H9 (cell line): Measurements from ENCODE around the gene AMPD2. TPM values are rescaled to one million over a fixed set of nuclear protein-coding genes. Genes with fewer than 3 reads are reported as not detected.

Experiments used
- DNase-seq: peaks from one replicate; pipeline ENCODE4 v3.0.0-alpha.2; 2017
- H2AFZ ChIP-seq: one replicate; pipeline ENCODE4 v1.6.1; 2013; ENCODE audit warnings: mild to moderate bottlenecking, low read length, control low read depth, moderate library complexity
- H2AK5ac ChIP-seq: 2 replicates; pipeline ENCODE4 v1.6.1; 2013; ENCODE audit warnings: low read length, control low read depth, mixed read lengths; ENCODE audit not compliant: insufficient read length
- H2BK120ac ChIP-seq: one replicate; pipeline ENCODE4 v1.6.1; 2013; ENCODE audit warnings: low read depth, mild to moderate bottlenecking, low read length, control low read depth, inconsistent platforms; ENCODE audit not compliant: poor library complexity, severe bottlenecking
- H2BK12ac ChIP-seq: 2 replicates; pipeline ENCODE4 v1.6.1; 2013; ENCODE audit warnings: low read length, control low read depth, mixed read lengths, low read depth; ENCODE audit not compliant: insufficient read length
- H2BK15ac ChIP-seq: 2 replicates; pipeline ENCODE4 v1.6.1; 2013; ENCODE audit warnings: low read depth, low read length, control low read depth
- H2BK20ac ChIP-seq: one replicate; pipeline ENCODE4 v1.6.1; 2013; ENCODE audit warnings: low read depth, mild to moderate bottlenecking, low read length, control low read depth, inconsistent platforms; ENCODE audit not compliant: poor library complexity, severe bottlenecking
- H2BK5ac ChIP-seq: 2 replicates; pipeline ENCODE4 v1.6.1; 2013; ENCODE audit warnings: low read length, control low read depth, mixed read lengths; ENCODE audit not compliant: insufficient read length
- H3K14ac ChIP-seq: 2 replicates; pipeline ENCODE4 v1.6.1; 2013; ENCODE audit warnings: low read length, control low read depth; ENCODE audit not compliant: insufficient read depth
- H3K18ac ChIP-seq: 2 replicates; pipeline ENCODE4 v1.6.1; 2013; ENCODE audit warnings: low read depth, mild to moderate bottlenecking, mixed read lengths, low read length, control low read depth; ENCODE audit not compliant: insufficient read length
- H3K23ac ChIP-seq: 2 replicates; pipeline ENCODE4 v1.6.1; 2013; ENCODE audit warnings: low read length, control low read depth, mixed read lengths, low read depth; ENCODE audit not compliant: insufficient read length
- H3K23me2 ChIP-seq: 2 replicates; pipeline ENCODE4 v1.6.1; 2013; ENCODE audit warnings: low read depth, mild to moderate bottlenecking, mixed read lengths, low read length, control low read depth; ENCODE audit not compliant: insufficient read length, poor library complexity, severe bottlenecking
- H3K27ac ChIP-seq: 2 replicates; pipeline ENCODE4 v1.5.1; 2013; ENCODE audit warnings: low read length, control low read depth, mixed read lengths, low read depth; ENCODE audit not compliant: insufficient read length
- H3K27me3 ChIP-seq: 2 replicates; pipeline ENCODE4 v1.6.1; 2013; ENCODE audit warnings: low read length, control low read depth, inconsistent platforms; ENCODE audit not compliant: insufficient read depth
- H3K4ac ChIP-seq: 2 replicates; pipeline ENCODE4 v1.6.1; 2013; ENCODE audit warnings: low read depth, mild to moderate bottlenecking, control low read depth, inconsistent platforms, low read length, moderate library complexity
- H3K4me1 ChIP-seq: 2 replicates; pipeline ENCODE4 v1.6.1; 2013; ENCODE audit warnings: low read length, control low read depth, inconsistent platforms; ENCODE audit not compliant: insufficient read depth
- H3K4me2 ChIP-seq: 2 replicates; pipeline ENCODE4 v1.6.1; 2013; ENCODE audit warnings: low read length, control low read depth, mixed read lengths; ENCODE audit not compliant: insufficient read length, insufficient read depth
- H3K56ac ChIP-seq: 2 replicates; pipeline ENCODE4 v1.6.1; 2013; ENCODE audit warnings: low read depth, mild to moderate bottlenecking, mixed read lengths, low read length, control low read depth; ENCODE audit not compliant: insufficient read length
- H3K79me1 ChIP-seq: 2 replicates; pipeline ENCODE4 v1.6.1; 2013; ENCODE audit warnings: low read depth, mild to moderate bottlenecking, moderate library complexity, low read length, control low read depth, inconsistent platforms; ENCODE audit not compliant: insufficient read depth, poor library complexity, severe bottlenecking
- H3K79me2 ChIP-seq: 2 replicates; pipeline ENCODE4 v1.6.1; 2013; ENCODE audit warnings: low read length, control low read depth, inconsistent platforms; ENCODE audit not compliant: insufficient read depth
- H3K9ac ChIP-seq: 2 replicates; pipeline ENCODE4 v1.6.1; 2013; ENCODE audit warnings: low read length, control low read depth, mixed read lengths; ENCODE audit not compliant: insufficient read length; ENCODE audit errors: extremely low read depth
- H3K9me3 ChIP-seq: one replicate; pipeline ENCODE4 v1.6.1; 2013; ENCODE audit warnings: low read depth, low read length, inconsistent platforms; ENCODE audit not compliant: control insufficient read depth
- H3T11ph ChIP-seq: one replicate; pipeline ENCODE4 v1.6.1; 2013; ENCODE audit warnings: mild to moderate bottlenecking, low read length, control low read depth, inconsistent platforms
- H4K20me1 ChIP-seq: one replicate; pipeline ENCODE4 v1.6.1; 2013; ENCODE audit not compliant: control insufficient read depth, insufficient read length, insufficient read depth
- H4K5ac ChIP-seq: 2 replicates; pipeline ENCODE4 v1.6.1; 2013; ENCODE audit warnings: low read depth, mild to moderate bottlenecking, mixed read lengths, low read length, control low read depth; ENCODE audit not compliant: insufficient read length
- H4K8ac ChIP-seq: replicated peaks from 2 replicates; pipeline ENCODE4 v1.6.1; 2013; ENCODE audit warnings: low read length, control low read depth, mixed read lengths, low read depth; ENCODE audit not compliant: insufficient read length
- H4K91ac ChIP-seq: 2 replicates; pipeline ENCODE4 v1.6.1; 2013; ENCODE audit warnings: low read depth, mild to moderate bottlenecking, moderate library complexity, mixed read lengths, low read length, control low read depth; ENCODE audit not compliant: insufficient read length
- H3K27ac Mint-ChIP-seq, 3 experiments: 2 replicates in 2 of 3; 3 replicates in 1 of 3; pipeline ENCODE4 v1.8.0; 2020 to 2021; ENCODE audit warnings: mixed read lengths in 3 of 3, mild to moderate bottlenecking in 1 of 3, moderate library complexity in 1 of 3
- H3K27me3 Mint-ChIP-seq: 2 replicates; pipeline ENCODE4 v1.8.0; 2021; ENCODE audit warnings: low read depth, mild to moderate bottlenecking, moderate library complexity, mixed read lengths
- H3K36me3 Mint-ChIP-seq, 3 experiments: 2 replicates in 2 of 3; 3 replicates in 1 of 3; pipeline ENCODE4 v1.8.0; 2020 to 2021; ENCODE audit warnings: low read depth in 3 of 3, mixed read lengths in 3 of 3; ENCODE audit not compliant: insufficient read depth in 1 of 3
- H3K4me1 Mint-ChIP-seq, 2 experiments: 2 replicates each; pipeline ENCODE4 v1.8.0; 2020; ENCODE audit warnings: mixed read lengths in 2 of 2
- H3K4me3 Mint-ChIP-seq, 2 experiments: 2 replicates in 1 of 2; 3 replicates in 1 of 2; pipeline ENCODE4 v1.8.0; 2020 to 2021; ENCODE audit warnings: mild to moderate bottlenecking in 2 of 2, mixed read lengths in 2 of 2, moderate library complexity in 1 of 2
- H3K9me3 Mint-ChIP-seq, 2 experiments: 2 replicates in 1 of 2; 3 replicates in 1 of 2; pipeline ENCODE4 v1.8.0; 2020; ENCODE audit warnings: mild to moderate bottlenecking in 2 of 2, mixed read lengths in 2 of 2, moderate library complexity in 1 of 2
- WGBS: extraction: QIAGEN DNeasy Blood & Tissue Kit; methylation state at CpG from one replicate; pipeline ENCODE4 v1.1.7; 2013; ENCODE audit warnings: missing lambda C conversion rate, low lambda C conversion rate, mixed read lengths; ENCODE audit not compliant: insufficient read length; ENCODE audit errors: extremely low coverage; 5-methylcytosine and 5-hydroxymethylcytosine counted together
- total RNA-seq: library from RNA; stranded (reverse); gene quantifications from 2 replicates; pipeline ENCODE4 v1.2.1, GENCODE V29; 2021
- TF ChIP-seq, protein P1 (sequence below): fragments of 200-600 bp; sonication (generic); conservative IDR thresholded peaks from 3 replicates; pipeline ENCODE4 v1.8.0; 2021; ENCODE audit warnings: antibody characterized with exemption, mild to moderate bottlenecking

Gene AMPD2
- total RNA-seq, 1 experiment from 2014 or later = 65.1 TPM

DNA sequence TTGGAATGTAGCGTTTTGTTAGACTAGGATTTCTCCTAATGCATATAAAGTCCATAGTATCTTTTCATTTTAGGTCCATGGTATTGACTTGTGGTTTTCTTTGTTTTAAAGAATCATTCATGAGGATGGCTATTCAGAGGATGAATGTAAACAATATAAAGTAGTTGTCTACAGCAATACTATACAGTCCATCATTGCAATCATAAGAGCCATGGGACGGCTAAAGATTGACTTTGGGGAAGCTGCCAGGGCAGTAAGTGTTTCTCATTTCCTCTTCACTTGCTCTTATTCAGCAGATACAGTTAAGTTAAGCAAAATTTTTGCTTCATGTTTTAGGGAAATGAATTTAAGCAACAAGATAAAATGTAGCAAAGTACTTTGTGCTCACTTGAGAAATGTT, 45.9 kb upstream of the AMPD2 start:
- Mint-ChIP-seq H3K9me3 (no peaks in the 10 kb centered on the region), H3K4me1 (no peaks in the 10 kb centered on the region), H3K27ac (no peak overlapping the region), H3K36me3 (peaks cover 0 to 18% (median 13%) of the 10 kb centered on the region in 3 experiments; a peak in 4 of 7 replicates), H3K27me3 (no peaks in the 10 kb centered on the region), H3K4me3 (no peak overlapping the region)
- Histone ChIP-seq H3K9ac (no peak overlapping the region), H3T11ph (no peak overlapping the region), H3K18ac (no peak overlapping the region), H3K14ac (no peak overlapping the region), H3K4me1 (peaks cover 2% of the 10 kb centered on the region; the same call in 1 of the 2 replicates), H4K8ac (no peak overlapping the region), H2BK12ac (no peak overlapping the region), H3K79me1 (peaks cover 3% of the 10 kb centered on the region), H2BK20ac (no peak overlapping the region), H2BK15ac (no peak overlapping the region), H3K27ac (no peak overlapping the region), H2AFZ (no peak overlapping the region), H3K4ac (no peak overlapping the region), H3K27me3 (no peaks in the 10 kb centered on the region), H3K23me2 (no peaks in the 10 kb centered on the region), H4K91ac (no peak overlapping the region), H2BK5ac (no peak overlapping the region), H3K4me2 (no peak overlapping the region), H2AK5ac (no peak overlapping the region), H3K56ac (no peak overlapping the region), H4K20me1 (no peaks in the 10 kb centered on the region), H2BK120ac (no peak overlapping the region), H3K23ac (no peak overlapping the region), H4K5ac (no peak overlapping the region), H3K79me2 (peaks cover 2% of the 10 kb centered on the region; the same call in 1 of the 2 replicates), H3K9me3 (no peaks in the 10 kb centered on the region)
- WGBS = no CpG with 5 or more reads among the region's 2 CpGs
- DNase-seq = no peak
- TF ChIP-seq, protein P1, sequence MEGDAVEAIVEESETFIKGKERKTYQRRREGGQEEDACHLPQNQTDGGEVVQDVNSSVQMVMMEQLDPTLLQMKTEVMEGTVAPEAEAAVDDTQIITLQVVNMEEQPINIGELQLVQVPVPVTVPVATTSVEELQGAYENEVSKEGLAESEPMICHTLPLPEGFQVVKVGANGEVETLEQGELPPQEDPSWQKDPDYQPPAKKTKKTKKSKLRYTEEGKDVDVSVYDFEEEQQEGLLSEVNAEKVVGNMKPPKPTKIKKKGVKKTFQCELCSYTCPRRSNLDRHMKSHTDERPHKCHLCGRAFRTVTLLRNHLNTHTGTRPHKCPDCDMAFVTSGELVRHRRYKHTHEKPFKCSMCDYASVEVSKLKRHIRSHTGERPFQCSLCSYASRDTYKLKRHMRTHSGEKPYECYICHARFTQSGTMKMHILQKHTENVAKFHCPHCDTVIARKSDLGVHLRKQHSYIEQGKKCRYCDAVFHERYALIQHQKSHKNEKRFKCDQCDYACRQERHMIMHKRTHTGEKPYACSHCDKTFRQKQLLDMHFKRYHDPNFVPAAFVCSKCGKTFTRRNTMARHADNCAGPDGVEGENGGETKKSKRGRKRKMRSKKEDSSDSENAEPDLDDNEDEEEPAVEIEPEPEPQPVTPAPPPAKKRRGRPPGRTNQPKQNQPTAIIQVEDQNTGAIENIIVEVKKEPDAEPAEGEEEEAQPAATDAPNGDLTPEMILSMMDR = no peak
